CD4-positive, alpha-beta T cell (primary cell): ENCODE results near the gene G6PC2. TPM values are rescaled to one million over a fixed set of nuclear protein-coding genes. Genes with fewer than 3 reads are reported as not detected.

ENCODE experiments used
- ATAC-seq: fragments of 200-7000 bp; cut with Tn5 transposase; one replicate; pipeline ENCODE4 v1.10.0; 2022; ENCODE audit warnings: mild to moderate bottlenecking; ENCODE audit not compliant: poor library complexity
- CTCF ChIA-PET: fragments of 350-600 bp; sonication (Branson Sonifier 250); formaldehyde crosslinking; loops from one replicate; lab custom pipeline; 2021; ENCODE audit warnings: antibody characterized with exemption, inconsistent platforms; lab: Charles Lee
- POLR2A ChIA-PET: fragments of 350-600 bp; sonication (Branson Sonifier 250); formaldehyde crosslinking; loops from one replicate; lab custom pipeline; 2021; ENCODE audit warnings: antibody characterized with exemption, inconsistent platforms; lab: Charles Lee
- DNase-seq, 14 experiments: peaks; one replicate each; pipeline ENCODE4 v3.0.0-alpha.2; 2013 to 2020; ENCODE audit warnings: mixed read lengths in 2 of 14
- H3K27ac ChIP-seq, 2 donors: one replicate each; pipeline versions ENCODE4 v1.5.1 to v1.7.0; 2013; ENCODE audit warnings: low read length in 2 of 2, low read depth in 1 of 2, mild to moderate bottlenecking in 1 of 2
- H3K27me3 ChIP-seq, 2 experiments: 1 replicate in 1 of 2; 2 replicates in 1 of 2; pipeline versions ENCODE4 v1.6.1 to v1.7.0; 2013; ENCODE audit warnings: low read length in 2 of 2, control low read depth in 1 of 2, mild to moderate bottlenecking in 1 of 2, moderate library complexity in 1 of 2; ENCODE audit not compliant: insufficient read depth in 2 of 2, control insufficient read depth in 1 of 2
- H3K36me3 ChIP-seq: one replicate; pipeline ENCODE4 v1.6.1; 2013; ENCODE audit warnings: low read length, control low read depth; ENCODE audit not compliant: insufficient read depth
- H3K4me1 ChIP-seq: one replicate; pipeline ENCODE4 v1.6.1; 2013; ENCODE audit warnings: low read length, control low read depth; ENCODE audit not compliant: insufficient read depth
- H3K4me3 ChIP-seq: one replicate; pipeline ENCODE4 v1.5.1; 2013; ENCODE audit warnings: mild to moderate bottlenecking, low read length, moderate library complexity
- H3K9me3 ChIP-seq, 2 experiments: 1 replicate in 1 of 2; 2 replicates in 1 of 2; pipeline versions ENCODE4 v1.6.1 to v1.7.0; 2013; ENCODE audit warnings: low read length in 2 of 2, mild to moderate bottlenecking in 2 of 2, control low read depth in 1 of 2, moderate library complexity in 1 of 2; ENCODE audit not compliant: control insufficient read depth in 1 of 2, insufficient read depth in 1 of 2
- H3K27ac Mint-ChIP-seq: one replicate; pipeline ENCODE4 v1.8.0; 2020; ENCODE audit warnings: mixed read lengths
- H3K27me3 Mint-ChIP-seq: one replicate; pipeline ENCODE4 v1.8.0; 2021; ENCODE audit warnings: mixed read lengths
- H3K36me3 Mint-ChIP-seq: one replicate; pipeline ENCODE4 v1.8.0; 2021; ENCODE audit warnings: low read depth, mixed read lengths
- H3K4me1 Mint-ChIP-seq: one replicate; pipeline ENCODE4 v1.8.0; 2021; ENCODE audit warnings: low read depth, mixed read lengths
- H3K4me3 Mint-ChIP-seq: one replicate; pipeline ENCODE4 v1.8.0; 2020; ENCODE audit warnings: mild to moderate bottlenecking, mixed read lengths
- H3K9me3 Mint-ChIP-seq: one replicate; pipeline ENCODE4 v1.8.0; 2020; ENCODE audit warnings: mixed read lengths
- CTCF ChIP-seq: fragments of 200-600 bp; IDR thresholded peaks from one replicate; pipeline ENCODE4 v1.8.0; 2022; ENCODE audit warnings: antibody characterized with exemption, mild to moderate bottlenecking
- intact Hi-C, 2 experiments: fragments of 100-400 bp; cut with DNase I in 1 of 2; cut with micrococcal nuclease in 1 of 2; formaldehyde crosslinking; loops; one replicate each; pipeline versions ENCODE4 v1.15.1 to v1.9.0; 2023 to 2025; cut with DNase I, micrococcal nuclease
- total RNA-seq, 174 experiments: library from RNA in 2 of 174; stranded (reverse) in 2 of 174; gene quantifications; one replicate each; pipeline ENCODE4 v1.2.3 and lab custom pipeline; 2021 to 2026

The G6PC2 gene
- total RNA-seq, 2 experiments from 2014 or later, result not detected

- Mint-ChIP-seq H3K9me3 (no peaks in the 10 kb centered on the region), H3K27me3 (peaks cover 35% of the 10 kb centered on the region), H3K27ac (no peak overlapping the region), H3K4me1 (peaks cover 8% of the 10 kb centered on the region), H3K36me3 (no peaks in the 10 kb centered on the region), H3K4me3 (no peak overlapping the region)
- Histone ChIP-seq H3K4me3 (peak overlapping the region; percentile 8), H3K36me3 (no peaks in the 10 kb centered on the region), H3K27me3 (peaks cover 5 to 7% of the 10 kb centered on the region in 2 experiments), H3K4me1 (peaks cover 8% of the 10 kb centered on the region), H3K9me3 (peaks cover 0 to 5% of the 10 kb centered on the region in 2 experiments), H3K27ac (no peak overlapping the region)
- ChIA-PET POLR2A (no interaction called here), CTCF (no interaction called here)
- TF ChIP-seq CTCF, result no peak
- intact Hi-C loops, result loop anchor here in 1 of 2 experiments (10.0 kb wide), 2 partner anchors 148 to 208 kb away; no protein-coding TSS in a partner anchor
- DNase-seq (peak in 1 of 14 experiments; percentile 7), ATAC-seq (no peak)
Measured at GRCh38 chr2:168912901-168913369, 11.8 kb downstream of the G6PC2 start.

- Histone ChIP-seq H3K4me3 (no peak overlapping the region), H3K36me3 (no peaks in the 10 kb centered on the region), H3K27me3 (peaks cover 5 to 7% of the 10 kb centered on the region in 2 experiments), H3K9me3 (peaks cover 0 to 5% of the 10 kb centered on the region in 2 experiments), H3K4me1 (peaks cover 8% of the 10 kb centered on the region), H3K27ac (no peak overlapping the region)
- ChIA-PET POLR2A (no interaction called here), CTCF (no interaction called here)
- Mint-ChIP-seq H3K27me3 (peaks cover 34% of the 10 kb centered on the region), H3K27ac (no peak overlapping the region), H3K4me3 (no peak overlapping the region), H3K4me1 (peaks cover 8% of the 10 kb centered on the region), H3K36me3 (no peaks in the 10 kb centered on the region), H3K9me3 (no peaks in the 10 kb centered on the region)
- DNase-seq, result no peak
- intact Hi-C loops, result loop anchor here in 1 of 2 experiments (10.0 kb wide), 2 partner anchors 149 to 209 kb away; no protein-coding TSS in a partner anchor
- TF ChIP-seq CTCF, result no peak
- ATAC-seq, result no peak
Measured at GRCh38 chr2:168913495-168913894, 12.4 kb downstream of the G6PC2 start.

GRCh38 chr2:168915441-168916330 is 14.6 kb downstream of the G6PC2 start:
- Histone ChIP-seq H3K36me3 (no peaks in the 10 kb centered on the region), H3K27ac (no peak overlapping the region), H3K4me3 (no peak overlapping the region), H3K4me1 (peaks cover 8% of the 10 kb centered on the region), H3K27me3 (peaks cover 3 to 5% of the 10 kb centered on the region in 2 experiments), H3K9me3 (peaks cover 0 to 5% of the 10 kb centered on the region in 2 experiments)
- ChIA-PET CTCF (no interaction called here), POLR2A (no interaction called here)
- no peaks in the 10 kb centered on the region for H3K9me3 Mint-ChIP-seq
- peaks cover 28% of the 10 kb centered on the region for H3K27me3 Mint-ChIP-seq
- peaks cover 8% of the 10 kb centered on the region for H3K4me1 Mint-ChIP-seq
- TF ChIP-seq CTCF, result no peak
- no peaks in the 10 kb centered on the region for H3K36me3 Mint-ChIP-seq
- H3K4me3 Mint-ChIP-seq, result no peak overlapping the region
- H3K27ac Mint-ChIP-seq, result no peak overlapping the region
- intact Hi-C loops, result loop anchor here in 1 of 2 experiments (10.0 kb wide), 2 partner anchors 151 to 211 kb away; no protein-coding TSS in a partner anchor
- no peak for ATAC-seq
- DNase-seq, result no peak
